Measurements from ENCODE around the gene SUSD2. TPM values are rescaled to one million over a fixed set of nuclear protein-coding genes. Genes with fewer than 3 reads are reported as not detected.

Gene SUSD2
- total and polyA plus RNA-seq, 9 of the 15 experiments (the other 6 are each of a cell fraction or from before 2014, with no cell fraction given) = 0.01 to 0.16 (median 0.04) TPM; not detected in 4

DNA sequence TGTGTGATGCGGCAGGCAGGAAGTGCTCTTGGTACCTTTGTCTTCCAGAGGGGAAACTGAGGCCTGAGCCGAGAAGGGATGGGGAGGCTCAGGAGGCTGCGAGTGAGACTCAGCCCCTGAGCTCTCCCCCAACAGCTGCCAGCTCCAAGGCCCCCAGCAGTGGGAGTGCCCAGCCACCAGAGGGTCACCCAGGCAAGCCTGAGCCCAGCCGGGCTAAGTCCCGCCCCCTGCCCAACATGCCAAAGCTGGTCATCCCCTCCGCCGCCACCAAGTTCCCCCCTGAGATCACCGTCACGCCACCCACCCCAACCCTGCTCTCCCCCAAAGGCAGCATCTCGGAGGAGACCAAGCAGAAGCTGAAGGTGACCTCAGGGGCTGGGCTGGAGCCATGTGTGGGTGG is 3.8 kb upstream of the SUSD2 start:
- Histone ChIP-seq H3K9me3 (replicated peaks; ENCODE audit: control insufficient read depth, insufficient read depth, low read depth, low read length) (no peaks in the 10 kb centered on the region), H3K4me2 (ENCODE audit: insufficient read depth, low read length) (no peak overlapping the region), H2AFZ (ENCODE audit: low read depth, low read length) (no peak overlapping the region), H3K4me3 (no peak overlapping the region), H3K27me3 (ENCODE audit: control insufficient read depth in 2 of 2, insufficient read depth in 2 of 2, low read length in 2 of 2) (no peaks in the 10 kb centered on the region), H3K4me1 (replicated peaks in 1 of 2; ENCODE audit: control insufficient read depth in 2 of 2, insufficient read depth in 2 of 2, low read length in 2 of 2) (peaks cover 0 to 33% of the 10 kb centered on the region in 2 experiments; a peak in 2 of 5 replicates), H3K27ac (ENCODE audit: extremely low read depth, low read depth, low read length) (no peak overlapping the region), H4K20me1 (replicated peaks; ENCODE audit: control insufficient read depth, insufficient read depth, low read length) (peaks cover 6% of the 10 kb centered on the region; the same call in 1 of the 2 replicates), H3K36me3 (ENCODE audit: control insufficient read depth, insufficient read depth, low read length) (peaks cover 30% of the 10 kb centered on the region; the same call in 1 of the 3 replicates), H3K9ac (ENCODE audit: insufficient read depth in 1 of 2, low read depth in 2 of 2, low read length in 2 of 2) (no peak overlapping the region), H3K79me2 (ENCODE audit: control insufficient read depth, insufficient read depth, low read length) (no peaks in the 10 kb centered on the region), H3K9me1 (ENCODE audit: control insufficient read depth, insufficient read depth, low read length) (no peaks in the 10 kb centered on the region)
- ChIA-PET POLR2A (interaction anchor here (0.6 kb wide), 1 partner anchor 20 kb away, joined by 4 read pairs; no protein-coding TSS in a partner anchor), CTCF (ENCODE audit: low intra/inter-chr PET ratio) (no interaction called here)
- no peak for ATAC-seq
- TF ChIP-seq, protein P1, sequence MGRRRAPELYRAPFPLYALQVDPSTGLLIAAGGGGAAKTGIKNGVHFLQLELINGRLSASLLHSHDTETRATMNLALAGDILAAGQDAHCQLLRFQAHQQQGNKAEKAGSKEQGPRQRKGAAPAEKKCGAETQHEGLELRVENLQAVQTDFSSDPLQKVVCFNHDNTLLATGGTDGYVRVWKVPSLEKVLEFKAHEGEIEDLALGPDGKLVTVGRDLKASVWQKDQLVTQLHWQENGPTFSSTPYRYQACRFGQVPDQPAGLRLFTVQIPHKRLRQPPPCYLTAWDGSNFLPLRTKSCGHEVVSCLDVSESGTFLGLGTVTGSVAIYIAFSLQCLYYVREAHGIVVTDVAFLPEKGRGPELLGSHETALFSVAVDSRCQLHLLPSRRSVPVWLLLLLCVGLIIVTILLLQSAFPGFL (CRISPR knock-in tag; IDR thresholded peaks at IDR 0.05) = no peak
- no peak for TF ChIP-seq ZBED1 (IDR thresholded peaks at IDR 0.05)
- in situ Hi-C loops (cut with MboI) (loop anchor here (10.0 kb wide), 1 partner anchor 223 kb away; no protein-coding TSS in a partner anchor), intact Hi-C loops (cut with micrococcal nuclease) (no loop called here)
- DNase-seq (ENCODE audit: extremely low read depth in 1 of 4, low spot score in 3 of 4) = no peak
- BruUV-seq (replicated peaks) = no TSS peak
- WGBS (ENCODE audit: insufficient coverage, low coverage, missing lambda C conversion rate) = 93% methylated on average over 2 of the region's 10 CpGs
- FAIRE-seq = no peak

DNA sequence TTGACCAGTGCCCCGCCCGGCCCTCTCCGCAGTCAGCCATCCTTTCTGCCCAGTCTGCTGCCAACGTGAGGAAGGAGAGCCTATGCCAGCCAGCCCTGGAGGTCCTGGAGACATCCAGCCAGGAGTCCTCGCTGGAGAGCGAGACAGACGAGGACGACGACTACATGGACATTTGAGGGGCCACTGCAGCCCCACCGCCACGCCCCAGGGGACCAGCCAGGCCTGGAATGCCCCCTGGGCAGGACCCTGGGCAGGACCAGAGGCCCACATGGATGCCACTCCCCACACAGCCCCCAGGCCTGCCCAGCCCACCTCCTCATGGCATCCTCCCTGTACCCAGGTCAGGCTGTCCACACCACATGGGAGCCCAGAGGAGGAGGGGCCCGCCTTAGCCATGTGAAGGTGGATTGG is 3.3 kb upstream of the SUSD2 start:
- Histone ChIP-seq H3K27ac (ENCODE audit: extremely low read depth, low read depth, low read length) (no peak overlapping the region), H3K9me3 (replicated peaks; ENCODE audit: control insufficient read depth, insufficient read depth, low read depth, low read length) (no peaks in the 10 kb centered on the region), H3K4me3 (no peak overlapping the region), H3K27me3 (ENCODE audit: control insufficient read depth in 2 of 2, insufficient read depth in 2 of 2, low read length in 2 of 2) (peaks cover 2 to 4% of the 10 kb centered on the region in 2 experiments; a peak in 1 of 5 replicates), H3K9ac (ENCODE audit: insufficient read depth in 1 of 2, low read depth in 2 of 2, low read length in 2 of 2) (no peak overlapping the region; a peak in 1 of 4 replicates), H3K4me1 (replicated peaks in 1 of 2; ENCODE audit: control insufficient read depth in 2 of 2, insufficient read depth in 2 of 2, low read length in 2 of 2) (peaks cover 0 to 33% of the 10 kb centered on the region in 2 experiments; a peak in 2 of 5 replicates), H2AFZ (ENCODE audit: low read depth, low read length) (no peak overlapping the region), H3K9me1 (ENCODE audit: control insufficient read depth, insufficient read depth, low read length) (no peaks in the 10 kb centered on the region), H3K36me3 (ENCODE audit: control insufficient read depth, insufficient read depth, low read length) (peaks cover 25% of the 10 kb centered on the region; the same call in 1 of the 3 replicates), H3K79me2 (ENCODE audit: control insufficient read depth, insufficient read depth, low read length) (no peaks in the 10 kb centered on the region), H4K20me1 (replicated peaks; ENCODE audit: control insufficient read depth, insufficient read depth, low read length) (peaks cover 12% of the 10 kb centered on the region; the same call in 1 of the 2 replicates), H3K4me2 (ENCODE audit: insufficient read depth, low read length) (no peak overlapping the region)
- no TSS peak for BruUV-seq (replicated peaks)
- ATAC-seq (no peak), FAIRE-seq (no peak), DNase-seq (ENCODE audit: extremely low read depth in 1 of 4, low spot score in 3 of 4) (no peak)
- CTCF ChIA-PET (ENCODE audit: low intra/inter-chr PET ratio) = no interaction called here
- POLR2A ChIA-PET = no interaction called here
- intact Hi-C loops (cut with micrococcal nuclease) (no loop called here), in situ Hi-C loops (cut with MboI) (loop anchor here (10.0 kb wide), 1 partner anchor 223 kb away; no protein-coding TSS in a partner anchor)
- 91% methylated on average over 6 of the region's 12 CpGs for WGBS (ENCODE audit: insufficient coverage, low coverage, missing lambda C conversion rate)
- TF ChIP-seq ZNF436 (CRISPR knock-in tag; IDR thresholded peaks at IDR 0.05) = no peak
- TF ChIP-seq, protein P2, sequence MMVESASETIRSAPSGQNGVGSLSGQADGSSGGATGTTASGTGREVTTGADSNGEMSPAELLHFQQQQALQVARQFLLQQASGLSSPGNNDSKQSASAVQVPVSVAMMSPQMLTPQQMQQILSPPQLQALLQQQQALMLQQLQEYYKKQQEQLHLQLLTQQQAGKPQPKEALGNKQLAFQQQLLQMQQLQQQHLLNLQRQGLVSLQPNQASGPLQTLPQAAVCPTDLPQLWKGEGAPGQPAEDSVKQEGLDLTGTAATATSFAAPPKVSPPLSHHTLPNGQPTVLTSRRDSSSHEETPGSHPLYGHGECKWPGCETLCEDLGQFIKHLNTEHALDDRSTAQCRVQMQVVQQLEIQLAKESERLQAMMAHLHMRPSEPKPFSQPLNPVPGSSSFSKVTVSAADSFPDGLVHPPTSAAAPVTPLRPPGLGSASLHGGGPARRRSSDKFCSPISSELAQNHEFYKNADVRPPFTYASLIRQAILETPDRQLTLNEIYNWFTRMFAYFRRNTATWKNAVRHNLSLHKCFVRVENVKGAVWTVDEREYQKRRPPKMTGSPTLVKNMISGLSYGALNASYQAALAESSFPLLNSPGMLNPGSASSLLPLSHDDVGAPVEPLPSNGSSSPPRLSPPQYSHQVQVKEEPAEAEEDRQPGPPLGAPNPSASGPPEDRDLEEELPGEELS (CRISPR knock-in tag; IDR thresholded peaks at IDR 0.05; ENCODE audit: borderline replicate concordance) = no peak
- TF ChIP-seq, protein P3, sequence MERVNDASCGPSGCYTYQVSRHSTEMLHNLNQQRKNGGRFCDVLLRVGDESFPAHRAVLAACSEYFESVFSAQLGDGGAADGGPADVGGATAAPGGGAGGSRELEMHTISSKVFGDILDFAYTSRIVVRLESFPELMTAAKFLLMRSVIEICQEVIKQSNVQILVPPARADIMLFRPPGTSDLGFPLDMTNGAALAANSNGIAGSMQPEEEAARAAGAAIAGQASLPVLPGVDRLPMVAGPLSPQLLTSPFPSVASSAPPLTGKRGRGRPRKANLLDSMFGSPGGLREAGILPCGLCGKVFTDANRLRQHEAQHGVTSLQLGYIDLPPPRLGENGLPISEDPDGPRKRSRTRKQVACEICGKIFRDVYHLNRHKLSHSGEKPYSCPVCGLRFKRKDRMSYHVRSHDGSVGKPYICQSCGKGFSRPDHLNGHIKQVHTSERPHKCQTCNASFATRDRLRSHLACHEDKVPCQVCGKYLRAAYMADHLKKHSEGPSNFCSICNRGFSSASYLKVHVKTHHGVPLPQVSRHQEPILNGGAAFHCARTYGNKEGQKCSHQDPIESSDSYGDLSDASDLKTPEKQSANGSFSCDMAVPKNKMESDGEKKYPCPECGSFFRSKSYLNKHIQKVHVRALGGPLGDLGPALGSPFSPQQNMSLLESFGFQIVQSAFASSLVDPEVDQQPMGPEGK (CRISPR knock-in tag; IDR thresholded peaks at IDR 0.05; ENCODE audit: borderline replicate concordance) = no peak
- TF ChIP-seq ZNF347 (CRISPR knock-in tag; IDR thresholded peaks at IDR 0.05; ENCODE audit: low read depth) = no peak
- no peak for TF ChIP-seq BCOR (IDR thresholded peaks at IDR 0.05)
- TF ChIP-seq, protein P4, sequence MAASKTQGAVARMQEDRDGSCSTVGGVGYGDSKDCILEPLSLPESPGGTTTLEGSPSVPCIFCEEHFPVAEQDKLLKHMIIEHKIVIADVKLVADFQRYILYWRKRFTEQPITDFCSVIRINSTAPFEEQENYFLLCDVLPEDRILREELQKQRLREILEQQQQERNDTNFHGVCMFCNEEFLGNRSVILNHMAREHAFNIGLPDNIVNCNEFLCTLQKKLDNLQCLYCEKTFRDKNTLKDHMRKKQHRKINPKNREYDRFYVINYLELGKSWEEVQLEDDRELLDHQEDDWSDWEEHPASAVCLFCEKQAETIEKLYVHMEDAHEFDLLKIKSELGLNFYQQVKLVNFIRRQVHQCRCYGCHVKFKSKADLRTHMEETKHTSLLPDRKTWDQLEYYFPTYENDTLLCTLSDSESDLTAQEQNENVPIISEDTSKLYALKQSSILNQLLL (CRISPR knock-in tag; IDR thresholded peaks at IDR 0.05; ENCODE audit: borderline replicate concordance) = no peak
